Mucosa of descending colon (tissue), 3 donors: ENCODE data around the gene PITHD1. TPM values are rescaled to one million over a fixed set of nuclear protein-coding genes. Genes with fewer than 3 reads are reported as not detected.

Experiments
- ATAC-seq: fragments of 200-7000 bp; cut with Tn5 transposase; one replicate; pipeline ENCODE4 v1.9.1; 2020; ENCODE audit warnings: mild to moderate bottlenecking, moderate library complexity
- DNase-seq, 3 donors: peaks; one replicate each; pipeline ENCODE4 v3.0.0-alpha.2; 2020
- H3K36me3 ChIP-seq: fragments of 200-600 bp; one replicate; pipeline ENCODE4 v1.8.0; 2021; ENCODE audit warnings: low read depth, mild to moderate bottlenecking
- H3K4me1 ChIP-seq: fragments of 200-600 bp; one replicate; pipeline ENCODE4 v1.8.0; 2021; ENCODE audit warnings: low read depth, mild to moderate bottlenecking
- H3K4me3 ChIP-seq: fragments of 200-600 bp; one replicate; pipeline ENCODE4 v1.8.0; 2021; ENCODE audit warnings: mild to moderate bottlenecking
- H3K9me3 ChIP-seq: fragments of 200-600 bp; one replicate; pipeline ENCODE4 v1.8.0; 2021; ENCODE audit warnings: mild to moderate bottlenecking
- intact Hi-C, 2 donors: fragments of 100-400 bp; cut with DNase I in 1 of 2; cut with micrococcal nuclease in 1 of 2; formaldehyde crosslinking; loops; one replicate each; pipeline versions ENCODE4 v1.11.0 to v1.11.1; 2022; cut with DNase I, micrococcal nuclease
- total RNA-seq, 3 donors: library from RNA; stranded (reverse); fragmentation: NEBNext Ultra II Directional in 2 of 3; extraction: Animal tissue kit (Norgen Biotek cat#: 25700) in 2 of 3; gene quantifications; one replicate each; pipeline versions ENCODE4 v1.2.1 to v1.2.4, GENCODE V29; 2021 to 2023
- TF ChIP-seq, protein P1 (sequence below): fragments of 200-600 bp; IDR thresholded peaks from one replicate; pipeline ENCODE4 v1.8.0; 2022; ENCODE audit warnings: antibody characterized with exemption, mild to moderate bottlenecking
- donor health status: DM: no; HTN: no; CAD: no; lungs with moderate emphysema.
- donor health status: DM: no; HTN: no; CAD: no.
- donor health status: DM: no; HTN: yes; CAD: no.

Gene PITHD1
- total RNA-seq, 3 donors from 2014 or later: 38.9 to 53.2 (median 39.6) TPM

- H3K9me3 ChIP-seq: no peaks in the 10 kb centered on the region
- TF ChIP-seq, protein P1, sequence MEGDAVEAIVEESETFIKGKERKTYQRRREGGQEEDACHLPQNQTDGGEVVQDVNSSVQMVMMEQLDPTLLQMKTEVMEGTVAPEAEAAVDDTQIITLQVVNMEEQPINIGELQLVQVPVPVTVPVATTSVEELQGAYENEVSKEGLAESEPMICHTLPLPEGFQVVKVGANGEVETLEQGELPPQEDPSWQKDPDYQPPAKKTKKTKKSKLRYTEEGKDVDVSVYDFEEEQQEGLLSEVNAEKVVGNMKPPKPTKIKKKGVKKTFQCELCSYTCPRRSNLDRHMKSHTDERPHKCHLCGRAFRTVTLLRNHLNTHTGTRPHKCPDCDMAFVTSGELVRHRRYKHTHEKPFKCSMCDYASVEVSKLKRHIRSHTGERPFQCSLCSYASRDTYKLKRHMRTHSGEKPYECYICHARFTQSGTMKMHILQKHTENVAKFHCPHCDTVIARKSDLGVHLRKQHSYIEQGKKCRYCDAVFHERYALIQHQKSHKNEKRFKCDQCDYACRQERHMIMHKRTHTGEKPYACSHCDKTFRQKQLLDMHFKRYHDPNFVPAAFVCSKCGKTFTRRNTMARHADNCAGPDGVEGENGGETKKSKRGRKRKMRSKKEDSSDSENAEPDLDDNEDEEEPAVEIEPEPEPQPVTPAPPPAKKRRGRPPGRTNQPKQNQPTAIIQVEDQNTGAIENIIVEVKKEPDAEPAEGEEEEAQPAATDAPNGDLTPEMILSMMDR: no peak
- DNase-seq (no peak), ATAC-seq (no peak)
- no peak overlapping the region for H3K4me3 ChIP-seq
- intact Hi-C loops: loop anchor here in 1 of 2 donors (10.0 kb wide), 1 partner anchor 48 kb away; the partner anchor contains the start of gene FUCA1
- no peaks in the 10 kb centered on the region for H3K4me1 ChIP-seq
- peaks cover 4% of the 10 kb centered on the region for H3K36me3 ChIP-seq
These were observed 38.7 kb downstream of the PITHD1 start for GRCh38 chr1:23816906-23817305.

GRCh38 chr1:23817633-23818032 is 39.4 kb downstream of the PITHD1 start:
- H3K9me3 ChIP-seq: no peaks in the 10 kb centered on the region
- DNase-seq (no peak), ATAC-seq (no peak)
- no peaks in the 10 kb centered on the region for H3K4me1 ChIP-seq
- H3K4me3 ChIP-seq: no peak overlapping the region
- intact Hi-C loops: loop anchor here in 1 of 2 donors (10.0 kb wide), 1 partner anchor 47 kb away; the partner anchor contains the start of gene FUCA1
- H3K36me3 ChIP-seq: peaks cover 3% of the 10 kb centered on the region
- TF ChIP-seq, protein P1: no peak

GRCh38 chr1:23823767-23824166 is 45.5 kb downstream of the PITHD1 start:
- intact Hi-C loops: no loop called here
- Histone ChIP-seq H3K36me3 (no peaks in the 10 kb centered on the region), H3K9me3 (no peaks in the 10 kb centered on the region), H3K4me3 (no peak overlapping the region), H3K4me1 (peaks cover 5% of the 10 kb centered on the region)
- no peak for DNase-seq
- TF ChIP-seq, protein P1: no peak
- ATAC-seq: no peak

- DNase-seq (no peak), ATAC-seq (peak; percentile 31)
- H3K4me3 ChIP-seq: peak overlapping the region; percentile 58
- peaks cover 5% of the 10 kb centered on the region for H3K4me1 ChIP-seq
- intact Hi-C loops: no loop called here
- H3K36me3 ChIP-seq: no peaks in the 10 kb centered on the region
- H3K9me3 ChIP-seq: no peaks in the 10 kb centered on the region
- TF ChIP-seq, protein P1: no peak
These were observed 46.5 kb downstream of the PITHD1 start for GRCh38 chr1:23824711-23825075.

DNA sequence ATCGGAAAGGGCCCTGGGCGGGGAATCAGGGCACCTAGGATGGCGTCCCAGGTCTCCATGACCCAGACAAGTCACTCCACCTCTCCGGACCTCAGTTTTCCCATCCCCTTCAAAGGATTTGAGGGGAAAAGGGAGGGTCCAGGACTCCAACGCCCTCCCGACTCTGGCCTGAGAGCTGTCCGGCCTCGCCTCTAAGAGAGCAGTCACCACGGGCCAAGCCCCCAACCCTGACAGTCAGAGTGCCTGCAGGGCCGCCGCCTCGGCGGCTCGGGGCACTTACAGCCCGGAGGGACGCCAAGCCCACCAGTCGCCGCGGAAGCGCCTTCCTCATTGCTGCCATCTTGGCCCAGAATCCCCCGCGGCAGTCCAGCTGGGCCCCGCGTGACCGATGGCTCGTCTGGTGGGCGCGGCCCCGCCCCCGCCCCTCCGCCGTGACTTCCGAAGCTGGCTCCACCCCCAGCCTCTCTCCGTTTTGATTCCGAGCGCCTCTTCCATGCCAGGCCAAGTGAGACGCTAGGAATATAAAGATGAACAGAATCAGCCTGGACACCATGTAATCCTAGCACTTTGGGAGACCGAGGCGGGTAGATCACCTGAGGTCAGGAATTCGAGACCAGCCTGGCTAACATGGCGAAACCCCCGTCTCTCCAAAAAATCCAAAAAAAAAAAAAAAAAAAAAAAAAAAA is 47.0 kb downstream of the PITHD1 start, which contains the start of gene HMGCL:
Gene HMGCL, minus strand, starts transcription at position 354 of the 686 bp plus-strand sequence. Its CDS starts 14 bp downstream, at position 340.
- intact Hi-C loops: no loop called here
- H3K4me1 ChIP-seq: peaks cover 5% of the 10 kb centered on the region
- ATAC-seq (peak; percentile 100), DNase-seq (peak; percentile 94 to 95 (median 94))
- TF ChIP-seq, protein P1: no peak
- no peaks in the 10 kb centered on the region for H3K9me3 ChIP-seq
- H3K36me3 ChIP-seq: no peaks in the 10 kb centered on the region
- H3K4me3 ChIP-seq: peak within 1 kb of the TSS; percentile 58
